Activated CD4-positive, alpha-beta T cell treated with anti-CD3 and anti-CD28 coated beads, Interleukin-2, amount 50 U/mL, for 1 hour (primary cell): ENCODE measurements around the gene PSEN2.

ENCODE experiments used
- DNase-seq: peaks from one replicate; pipeline ENCODE4 v3.0.0-alpha.2; 2020

PSEN2 gene

GRCh38 chr1:226867461-226868054, 2.9 kb upstream of the PSEN2 start:
- DNase-seq = no peak

DNA sequence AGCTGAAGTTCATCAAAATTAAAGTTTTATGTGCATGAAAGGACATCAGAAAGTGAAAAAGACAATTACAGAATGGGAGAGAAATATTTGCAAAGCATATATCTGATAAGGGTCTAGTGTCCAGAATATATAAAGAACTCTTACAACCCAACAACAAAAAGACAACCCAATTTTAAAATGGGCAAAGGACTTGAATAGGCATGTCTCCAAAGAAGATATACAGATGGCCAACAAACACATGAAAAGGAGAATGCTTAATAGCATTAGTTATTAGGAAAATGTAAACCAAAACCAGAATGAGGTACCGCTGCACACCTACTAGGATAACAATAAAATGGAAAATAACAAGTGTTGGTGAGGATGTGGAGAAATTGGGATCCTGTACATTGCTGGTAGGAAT, 1.7 kb upstream of the PSEN2 start:
- no peak for DNase-seq

GRCh38 chr1:226870026-226870400, 403 bp upstream of the PSEN2 start:
- no peak for DNase-seq

- no peak for DNase-seq
Observed at GRCh38 chr1:226871636-226872327, 1.4 kb downstream of the PSEN2 start.

DNA sequence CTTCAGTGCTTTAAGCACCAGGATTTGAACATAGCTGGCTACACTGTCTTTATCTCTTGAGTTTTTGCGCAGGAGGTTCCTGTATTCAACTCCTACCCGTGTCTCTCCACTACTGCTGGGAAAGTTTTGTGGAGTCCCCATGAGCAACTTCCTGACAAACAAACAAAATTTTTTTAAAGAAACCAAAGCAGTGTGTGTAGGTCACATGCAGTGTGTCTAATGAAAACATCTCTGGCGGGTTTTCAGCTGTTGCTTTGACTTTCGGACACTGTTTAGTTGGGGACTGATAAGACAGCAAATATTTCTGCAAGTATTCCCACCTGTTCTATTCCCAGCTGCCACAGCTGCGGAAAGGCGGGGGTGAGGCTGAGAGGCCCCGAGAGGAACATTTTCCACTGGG, 2.0 kb downstream of the PSEN2 start:
- no peak for DNase-seq

- no peak for DNase-seq
Observed at GRCh38 chr1:226873771-226874578, 3.6 kb downstream of the PSEN2 start.

DNA sequence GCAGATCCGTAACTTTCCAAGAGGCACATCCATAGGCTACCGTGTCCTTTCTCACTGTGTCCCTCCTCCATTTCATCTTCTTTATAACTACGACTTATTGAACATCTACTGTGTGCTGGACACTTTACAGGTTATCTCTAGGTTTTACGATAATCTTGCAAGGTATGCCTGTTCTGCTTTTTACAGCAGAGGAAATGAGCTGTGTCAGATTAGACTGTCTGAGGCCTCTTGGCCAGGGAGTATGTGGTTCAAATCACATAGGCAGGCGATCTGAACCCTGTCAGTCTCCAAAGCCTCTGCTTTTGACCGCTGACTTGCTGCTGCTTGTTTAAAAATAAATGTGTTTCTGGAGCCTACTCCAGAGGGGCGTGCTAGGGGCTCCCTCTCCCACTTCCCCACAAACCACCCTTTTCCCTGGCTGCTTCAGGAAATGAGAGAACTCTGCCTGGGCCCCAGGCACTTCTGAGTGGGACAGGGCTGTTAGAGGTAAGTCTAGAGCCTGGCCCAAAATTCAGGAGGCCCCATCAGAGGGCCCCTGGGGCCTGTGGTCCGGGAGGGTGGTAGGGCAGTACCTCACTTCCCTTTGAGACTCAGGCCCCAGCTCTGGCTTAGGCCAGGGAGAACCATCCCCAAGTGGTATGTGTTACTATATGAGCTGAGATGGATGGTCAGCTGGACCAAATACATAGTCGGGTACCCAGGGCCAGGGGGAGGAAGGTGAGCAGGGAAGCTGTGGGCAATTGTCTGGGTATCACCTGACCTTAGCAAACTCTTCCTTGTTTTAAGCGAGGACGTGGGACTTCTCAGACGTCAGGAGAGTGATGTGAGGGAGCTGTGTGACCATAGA, 4.4 kb downstream of the PSEN2 start:
- no peak for DNase-seq

- DNase-seq = no peak
Observed at GRCh38 chr1:226875641-226876295, 5.4 kb downstream of the PSEN2 start.

GRCh38 chr1:226877669-226878068, 7.3 kb downstream of the PSEN2 start:
- no peak for DNase-seq

GRCh38 chr1:226880372-226881287, 10.2 kb downstream of the PSEN2 start:
- DNase-seq = no peak

- no peak for DNase-seq
Observed at GRCh38 chr1:226881515-226882185, 11.2 kb downstream of the PSEN2 start.

GRCh38 chr1:226882187-226882586, 11.8 kb downstream of the PSEN2 start:
- no peak for DNase-seq

- DNase-seq = no peak
Observed at GRCh38 chr1:226882631-226883409, 12.4 kb downstream of the PSEN2 start.

DNA sequence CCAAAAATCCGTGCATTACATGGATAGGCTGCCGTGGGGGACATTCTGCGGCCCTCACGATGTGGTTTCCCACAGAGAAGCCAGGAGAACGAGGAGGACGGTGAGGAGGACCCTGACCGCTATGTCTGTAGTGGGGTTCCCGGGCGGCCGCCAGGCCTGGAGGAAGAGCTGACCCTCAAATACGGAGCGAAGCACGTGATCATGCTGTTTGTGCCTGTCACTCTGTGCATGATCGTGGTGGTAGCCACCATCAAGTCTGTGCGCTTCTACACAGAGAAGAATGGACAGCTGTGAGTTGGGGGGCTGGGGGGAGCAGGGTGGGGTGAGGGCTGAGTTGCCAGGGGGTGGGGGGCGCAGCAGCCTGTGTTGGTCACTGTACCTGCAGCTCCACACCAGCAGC, 13.2 kb downstream of the PSEN2 start:
- DNase-seq = no peak

- DNase-seq = no peak
Observed at GRCh38 chr1:226884116-226884625, 13.8 kb downstream of the PSEN2 start.

- no peak for DNase-seq
Observed at GRCh38 chr1:226884966-226885820, 14.8 kb downstream of the PSEN2 start.

GRCh38 chr1:226886122-226886901, 15.9 kb downstream of the PSEN2 start:
- no peak for DNase-seq

GRCh38 chr1:226887006-226887405, 16.6 kb downstream of the PSEN2 start:
- no peak for DNase-seq
